Measurements from ENCODE around the gene GET4.

GRCh38 chr7:920351-921070 is 44.2 kb downstream of the GET4 start:
- TF ChIP-seq CTCF (IDR thresholded peaks at IDR 0.05; ENCODE audit: low read length), result no peak
- TF ChIP-seq EZH2phosphoT487 (IDR thresholded peaks at IDR 0.05; ENCODE audit: low read length), result no peak
